HCT116 (cell line): ENCODE data around the gene PNMA6A. TPM values are rescaled to one million over a fixed set of nuclear protein-coding genes. Genes with fewer than 3 reads are reported as not detected.
"Not testable (repeated sequence)": the region's sequence is repeated elsewhere in the genome, so short reads cannot be mapped to it uniquely, and the experiment has no call there.

Experiments
- ATAC-seq: fragments of 200-7000 bp; cut with Tn5 transposase; 2 replicates; pipeline ENCODE4 v1.9.1; 2020; ENCODE audit warnings: mild to moderate bottlenecking, moderate library complexity
- BruUV-seq: library from RNA; stranded (reverse); fragments of 400-500 nt; replicated peaks from 2 replicates; lab custom pipeline; 2021; lab: Mats Ljungman, UMichigan
- CTCF ChIA-PET: fragments of 300-600 bp; sonication (Branson Sonifier 250); formaldehyde crosslinking; loops from one replicate; lab custom pipeline; 2021; ENCODE audit warnings: antibody characterized with exemption; lab: Charles Lee
- POLR2A ChIA-PET: fragments of 300-600, 350-600 bp; sonication (Branson Sonifier 250); formaldehyde crosslinking; loops from one replicate; lab custom pipeline; 2021; ENCODE audit warnings: antibody characterized with exemption; lab: Charles Lee
- RAD21 ChIA-PET, 2 experiments: fragments of 300-600 bp; sonication (Branson Sonifier 250); formaldehyde crosslinking; loops; one replicate each; lab custom pipeline; 2023; ENCODE audit warnings: low total read pairs in 2 of 2; ENCODE audit not compliant: uncharacterized antibody in 2 of 2, unreplicated experiment in 2 of 2, low non-redundant PET in 1 of 2; lab: Charles Lee
- DNase-seq: peaks from one replicate; pipeline ENCODE4 v3.0.0-alpha.2; 2010; ENCODE audit warnings: low read depth, low spot score
- H2AFZ ChIP-seq: fragments of 200-600 bp; shearing (Covaris generic), sonication (generic); 2 replicates; pipeline ENCODE4 v1.6.1; 2017; ENCODE audit warnings: low read depth, mixed run types, mixed read lengths, antibody characterized with exemption, low read length; ENCODE audit not compliant: poor library complexity, severe bottlenecking
- H3K27ac ChIP-seq: 2 replicates; pipeline ENCODE4 v1.5.1; 2012; ENCODE audit warnings: low read depth, low read length
- H3K27me3 ChIP-seq: fragments of 200-600 bp; sonication (generic); 2 replicates; pipeline ENCODE4 v1.6.1; 2016; ENCODE audit warnings: mixed run types, low read length, mixed read lengths; ENCODE audit not compliant: insufficient read depth
- H3K36me3 ChIP-seq, 2 experiments: fragments of 200-500 bp in 1 of 2; fragments of 200-600 bp in 1 of 2; sonication (Bioruptor generic) in 1 of 2; sonication (generic) in 1 of 2; 2 replicates each; pipeline versions ENCODE4 v1.5.1 to v1.6.1; 2014 to 2016; ENCODE audit warnings: low read length in 2 of 2, inconsistent platforms in 1 of 2, mixed read lengths in 1 of 2, mixed run types in 1 of 2; ENCODE audit not compliant: insufficient read depth in 2 of 2, control insufficient read depth in 1 of 2
- H3K4me1 ChIP-seq, 2 experiments: fragments of 200-600 bp in 1 of 2; sonication (generic) in 1 of 2; 2 replicates each; pipeline versions ENCODE4 v1.5.1 to v1.6.1; 2012 to 2017; ENCODE audit warnings: low read length in 2 of 2, inconsistent platforms in 1 of 2, mild to moderate bottlenecking in 1 of 2, mixed read lengths in 1 of 2, mixed run types in 1 of 2, moderate library complexity in 1 of 2; ENCODE audit not compliant: insufficient read depth in 2 of 2, control insufficient read depth in 1 of 2
- H3K4me2 ChIP-seq: fragments of 200-600 bp; sonication (generic); 2 replicates; pipeline ENCODE4 v1.6.1; 2017; ENCODE audit warnings: mixed run types, low read length, mixed read lengths
- H3K4me3 ChIP-seq, 2 experiments: fragments of 200-600 bp in 1 of 2; sonication (generic) in 1 of 2; replicated peaks in 1 of 2; 2 replicates each; pipeline ENCODE4 v1.5.1; 2011 to 2016; ENCODE audit warnings: low read length in 2 of 2, control low read depth in 1 of 2, low read depth in 1 of 2, mild to moderate bottlenecking in 1 of 2, mixed read lengths in 1 of 2, mixed run types in 1 of 2
- H3K79me2 ChIP-seq: fragments of 200-600 bp; sonication (generic); 2 replicates; pipeline ENCODE4 v1.6.1; 2017; ENCODE audit warnings: mild to moderate bottlenecking, mixed run types, low read length, moderate library complexity, mixed read lengths; ENCODE audit not compliant: insufficient read depth
- H3K9ac ChIP-seq: fragments of 200-600 bp; sonication (generic); 2 replicates; pipeline ENCODE4 v1.6.1; 2016; ENCODE audit warnings: low read length, mixed read lengths
- H3K9me2 ChIP-seq: fragments of 200-600 bp; sonication (generic), shearing (Covaris generic); 2 replicates; pipeline ENCODE4 v1.6.1; 2017; ENCODE audit warnings: mixed run types, mild to moderate bottlenecking, moderate library complexity; ENCODE audit not compliant: insufficient read depth
- H3K9me3 ChIP-seq, 2 experiments: fragments of 200-500 bp in 1 of 2; fragments of 200-600 bp in 1 of 2; sonication (Bioruptor generic) in 1 of 2; sonication (generic) in 1 of 2; 2 replicates each; pipeline ENCODE4 v1.6.1; 2014 to 2017; ENCODE audit warnings: low read length in 2 of 2, mixed read lengths in 2 of 2, inconsistent platforms in 1 of 2, low read depth in 1 of 2, mild to moderate bottlenecking in 1 of 2, mixed run types in 1 of 2, moderate library complexity in 1 of 2; ENCODE audit not compliant: control insufficient read depth in 1 of 2, insufficient read depth in 1 of 2
- H4K20me1 ChIP-seq: fragments of 200-600 bp; sonication (generic), shearing (Covaris generic); 2 replicates; pipeline ENCODE4 v1.6.1; 2017; ENCODE audit warnings: mixed run types, mild to moderate bottlenecking, moderate library complexity; ENCODE audit not compliant: insufficient read depth
- CTCF ChIP-seq, 3 experiments: fragments of 200-600 bp in 1 of 3; sonication (generic) in 1 of 3; IDR thresholded peaks in 2 of 3; conservative IDR thresholded peaks in 1 of 3; 2 replicates each; pipeline ENCODE4 v1.5.1; 2012 to 2017; ENCODE audit warnings: low read depth in 2 of 3, low read length in 2 of 3, antibody characterized with exemption in 1 of 3, borderline replicate concordance in 1 of 3, control low read depth in 1 of 3, mild to moderate bottlenecking in 1 of 3, mixed read lengths in 1 of 3, mixed run types in 1 of 3, moderate library complexity in 1 of 3; ENCODE audit not compliant: insufficient read depth in 1 of 3
- ELF1 ChIP-seq: IDR thresholded peaks from 2 replicates; pipeline ENCODE4 v1.6.1; 2012; ENCODE audit warnings: low read depth, borderline replicate concordance
- FOSL1 ChIP-seq: IDR thresholded peaks from 2 replicates; pipeline ENCODE4 v1.6.1; 2012; ENCODE audit warnings: low read depth
- TCF7L2 ChIP-seq: IDR thresholded peaks from 2 replicates; pipeline ENCODE4 v1.7.0; 2011; ENCODE audit warnings: borderline replicate concordance, inconsistent platforms; ENCODE audit not compliant: insufficient read depth, insufficient read length; ENCODE audit errors: extremely low read depth
- YY1 ChIP-seq: IDR thresholded peaks from 2 replicates; pipeline ENCODE4 v1.6.1; 2011; ENCODE audit warnings: low read length, low read depth, moderate library complexity, mild to moderate bottlenecking; ENCODE audit not compliant: insufficient replicate concordance; ENCODE audit errors: extremely low read depth
- ZFX ChIP-seq: fragments of 450-650 bp; IDR thresholded peaks from 2 replicates; pipeline ENCODE4 v1.6.1; 2017
- ZNF274 ChIP-seq: fragments of 200-500 bp; sonication (Bioruptor generic); IDR thresholded peaks from 2 replicates; pipeline ENCODE4 v1.6.1; 2014; ENCODE audit warnings: mild to moderate bottlenecking, low read depth, low read length, inconsistent platforms
- intact Hi-C: fragments of 100-400 bp; cut with micrococcal nuclease; formaldehyde crosslinking; loops from 2 replicates; pipeline ENCODE4 v1.10.0; 2022
- total RNA-seq: library from RNA; stranded (reverse); gene quantifications from one replicate; pipeline ENCODE4 v1.2.1, GENCODE V29; 2021; ENCODE audit not compliant: unreplicated experiment
- TF ChIP-seq, protein P1 (sequence below): IDR thresholded peaks from 2 replicates; pipeline ENCODE4 v1.6.1; 2012

The PNMA6A gene
- total RNA-seq, 1 experiment from 2014 or later: not detected

GRCh38 chrX:153102418-153102817 lies 30.2 kb downstream of the PNMA6A start:
- ChIA-PET CTCF (no interaction called here), RAD21 (no interaction called here), POLR2A (no interaction called here)
- Histone ChIP-seq H3K9me3 (no peaks in the 10 kb centered on the region), H3K27ac (no peak overlapping the region), H3K4me1 (no peaks in the 10 kb centered on the region), H4K20me1 (no peaks in the 10 kb centered on the region), H3K27me3 (no peaks in the 10 kb centered on the region), H3K4me2 (no peak overlapping the region), H2AFZ (no peak overlapping the region), H3K36me3 (no peaks in the 10 kb centered on the region), H3K9me2 (no peaks in the 10 kb centered on the region), H3K79me2 (no peaks in the 10 kb centered on the region), H3K9ac (no peak overlapping the region), H3K4me3 (no peak overlapping the region)
- DNase-seq (no peak), ATAC-seq (no peak)
- BruUV-seq: no TSS peak
- intact Hi-C loops: no loop called here
- TF ChIP-seq, protein P1, sequence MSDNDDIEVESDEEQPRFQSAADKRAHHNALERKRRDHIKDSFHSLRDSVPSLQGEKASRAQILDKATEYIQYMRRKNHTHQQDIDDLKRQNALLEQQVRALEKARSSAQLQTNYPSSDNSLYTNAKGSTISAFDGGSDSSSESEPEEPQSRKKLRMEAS: no peak
- TF ChIP-seq CTCF (IDR thresholded peaks at IDR 0.05 in 2 of 3, conservative IDR thresholded peaks at IDR 0.05 in 1 of 3; ENCODE audit: borderline replicate concordance in 1 of 3, insufficient read depth in 1 of 3, low read depth in 2 of 3, low read length in 2 of 3): no peak
- no peak for TF ChIP-seq FOSL1
- no peak for TF ChIP-seq ELF1
- TF ChIP-seq ZFX: no peak
- no peak for TF ChIP-seq YY1
- TF ChIP-seq ZNF274: no peak
- no peak for TF ChIP-seq TCF7L2

DNA sequence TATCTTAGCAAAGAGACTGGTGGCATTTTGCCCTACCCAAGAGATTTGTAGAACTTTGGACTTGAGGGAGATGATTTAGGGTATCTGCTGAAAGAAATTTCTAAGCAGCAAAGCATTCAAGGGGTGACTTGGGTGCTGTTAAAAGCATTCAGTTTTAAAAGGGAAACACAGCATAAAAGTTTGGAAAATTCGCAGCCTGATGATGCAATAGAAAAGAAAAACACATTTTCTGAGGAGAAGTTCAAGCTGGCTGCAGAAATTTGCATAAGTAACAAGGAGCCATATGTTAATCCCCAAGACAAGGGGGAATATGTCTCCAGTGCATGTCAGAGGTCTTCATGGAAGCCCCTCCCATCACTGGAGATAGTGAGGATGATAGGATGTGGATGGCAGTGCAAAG lies 32.7 kb downstream of the PNMA6A start:
- RAD21 ChIA-PET, CTCF ChIA-PET, H3K27ac ChIP-seq, H2AFZ ChIP-seq, H4K20me1 ChIP-seq, H3K27me3 ChIP-seq, ATAC-seq, H3K4me2 ChIP-seq, H3K79me2 ChIP-seq, H3K9ac ChIP-seq, DNase-seq, H3K4me1 ChIP-seq, H3K4me3 ChIP-seq, H3K36me3 ChIP-seq, H3K9me3 ChIP-seq, POLR2A ChIA-PET, intact Hi-C loops, BruUV-seq, H3K9me2 ChIP-seq: not testable (repeated sequence)

DNA sequence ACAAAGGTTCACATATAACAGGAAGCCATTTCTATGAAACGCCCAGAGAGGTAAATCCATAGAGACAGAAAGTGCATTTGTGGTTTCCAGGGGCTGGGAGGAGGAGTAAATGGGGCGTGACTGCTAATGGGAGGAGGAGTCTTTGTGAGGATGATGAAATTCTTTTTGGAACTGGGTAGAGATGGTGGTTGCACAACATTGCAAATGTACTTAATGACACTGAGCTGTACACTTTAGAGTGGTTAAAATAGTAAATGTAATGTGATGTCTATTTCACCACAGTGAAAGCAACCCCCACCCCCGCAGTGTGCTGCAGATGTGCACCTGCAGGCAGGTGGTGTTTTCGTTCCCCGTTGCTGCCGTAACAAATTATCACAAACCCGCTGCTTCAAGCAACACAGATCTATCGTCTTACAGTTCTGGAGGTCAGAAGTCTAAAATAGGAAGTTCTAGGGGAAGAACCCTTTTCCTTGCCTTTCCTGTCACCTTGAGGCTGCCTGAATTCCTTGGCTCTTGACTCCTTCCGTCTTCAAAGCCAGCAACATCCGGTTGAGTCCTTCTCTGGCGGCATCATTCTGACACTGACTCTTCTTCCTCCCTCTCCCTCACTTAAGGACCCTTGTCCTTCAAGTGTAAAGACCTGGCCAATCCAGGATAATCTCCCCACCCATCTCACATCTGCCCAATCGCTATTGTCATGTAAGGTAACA lies 34.0 kb downstream of the PNMA6A start:
- intact Hi-C loops, H4K20me1 ChIP-seq, H3K9me3 ChIP-seq, ATAC-seq, H3K9ac ChIP-seq, H3K4me3 ChIP-seq, H3K79me2 ChIP-seq, H3K9me2 ChIP-seq, BruUV-seq, DNase-seq, H3K4me2 ChIP-seq, CTCF ChIA-PET, POLR2A ChIA-PET, H3K4me1 ChIP-seq, RAD21 ChIA-PET, H3K27me3 ChIP-seq, H3K27ac ChIP-seq, H3K36me3 ChIP-seq, H2AFZ ChIP-seq: not testable (repeated sequence)
